Esophagus muscularis mucosa (tissue), 4 donors: ENCODE data around the gene ZNF787.

ENCODE experiments used
- CTCF ChIP-seq, 3 experiments: fragments of 200-600 bp in 2 of 3; fragments of 450-650 bp in 1 of 3; sonication (generic) in 2 of 3; IDR thresholded peaks; one replicate each; pipeline ENCODE4 v1.5.1; 2017 to 2019; ENCODE audit warnings: antibody characterized with exemption in 3 of 3, mild to moderate bottlenecking in 2 of 3, moderate library complexity in 1 of 3
- EP300 ChIP-seq: sonication (generic); formaldehyde crosslinking; IDR thresholded peaks from one replicate; pipeline ENCODE4 v1.6.1; 2017; ENCODE audit warnings: antibody characterized with exemption
- POLR2A ChIP-seq: fragments of 450-650 bp; IDR thresholded peaks from one replicate; pipeline ENCODE4 v1.6.1; 2017; ENCODE audit warnings: antibody characterized with exemption, moderate library complexity, mild to moderate bottlenecking, low read depth
- POLR2AphosphoS5 ChIP-seq, 2 donors: sonication (generic); formaldehyde crosslinking; IDR thresholded peaks; one replicate each; pipeline ENCODE4 v1.6.1; 2017; ENCODE audit warnings: antibody characterized with exemption in 2 of 2

- no peak for TF ChIP-seq CTCF (IDR thresholded peaks at IDR 0.05)
- no peak for TF ChIP-seq POLR2A
- no peak for TF ChIP-seq POLR2AphosphoS5 (IDR thresholded peaks at IDR 0.05)
- TF ChIP-seq EP300: no peak
Measured at GRCh38 chr19:56101095-56101494, 20.0 kb downstream of the ZNF787 start.
